PC-9 (cell line): ENCODE measurements around the gene CD151. TPM values are rescaled to one million over a fixed set of nuclear protein-coding genes. Genes with fewer than 3 reads are reported as not detected.

ENCODE experiments used
- BruUV-seq: library from RNA; stranded (reverse); fragments of 400-500 nt; replicated peaks from 2 replicates; lab custom pipeline; 2021; lab: Mats Ljungman, UMichigan
- CTCF ChIA-PET: fragments of 300-600 bp; sonication (Branson Sonifier 250); formaldehyde crosslinking; loops from one replicate; lab custom pipeline; 2022; ENCODE audit warnings: antibody characterized with exemption; lab: Charles Lee
- POLR2A ChIA-PET: fragments of 300-600 bp; sonication (Branson Sonifier 250); formaldehyde crosslinking; loops from one replicate; lab custom pipeline; 2022; ENCODE audit warnings: antibody characterized with exemption; ENCODE audit not compliant: unreplicated experiment; lab: Charles Lee
- DNase-seq, 2 experiments: peaks; one replicate each; pipeline versions ENCODE4 v3.0.0 to v3.0.0-alpha.2; 2015 to 2022; ENCODE audit warnings: mixed read lengths in 1 of 2
- H2AFZ ChIP-seq: fragments of 200-600 bp; sonication (generic); 2 replicates; pipeline ENCODE4 v1.8.1; 2017; ENCODE audit warnings: antibody characterized with exemption
- H3F3A ChIP-seq: fragments of 200-600 bp; sonication (generic); 2 replicates; pipeline ENCODE4 v1.8.1; 2017; ENCODE audit warnings: antibody characterized with exemption, mild to moderate bottlenecking, low read depth; ENCODE audit not compliant: insufficient read depth
- H3K27ac ChIP-seq: fragments of 200-600 bp; sonication (generic); 2 replicates; pipeline ENCODE4 v1.6.1; 2016; ENCODE audit warnings: mixed run types
- H3K27me3 ChIP-seq: fragments of 200-600 bp; sonication (generic); 2 replicates; pipeline ENCODE4 v1.6.1; 2016; ENCODE audit warnings: low read depth, mixed run types; ENCODE audit not compliant: insufficient read depth
- H3K36me3 ChIP-seq: fragments of 200-600 bp; sonication (generic); 2 replicates; pipeline ENCODE4 v1.6.1; 2016; ENCODE audit warnings: low read depth, mixed run types
- H3K4me1 ChIP-seq: fragments of 200-600 bp; sonication (generic); replicated peaks from 2 replicates; pipeline ENCODE4 v1.6.1; 2016; ENCODE audit warnings: mixed run types; ENCODE audit not compliant: insufficient read depth
- H3K4me2 ChIP-seq: fragments of 200-600 bp; sonication (generic); 2 replicates; pipeline ENCODE4 v1.6.1; 2017; ENCODE audit warnings: mixed run types
- H3K4me3 ChIP-seq: fragments of 200-600 bp; sonication (generic); 2 replicates; pipeline ENCODE4 v1.6.1; 2016; ENCODE audit warnings: mixed run types
- H3K79me2 ChIP-seq: fragments of 200-600 bp; sonication (generic); 2 replicates; pipeline ENCODE4 v1.6.1; 2017; ENCODE audit warnings: low read depth, mixed run types
- H3K9me2 ChIP-seq: fragments of 200-600 bp; sonication (generic); 2 replicates; pipeline ENCODE4 v1.8.1; 2017; ENCODE audit warnings: mild to moderate bottlenecking; ENCODE audit not compliant: insufficient read depth
- H3K9me3 ChIP-seq: fragments of 200-600 bp; sonication (generic); 2 replicates; pipeline ENCODE4 v1.8.1; 2016; ENCODE audit warnings: low read depth; ENCODE audit not compliant: insufficient read depth
- H4K20me1 ChIP-seq: fragments of 200-600 bp; sonication (generic); 2 replicates; pipeline ENCODE4 v1.8.1; 2017; ENCODE audit not compliant: insufficient read depth
- CTCF ChIP-seq: fragments of 200-600 bp; sonication (generic); conservative IDR thresholded peaks from 2 replicates; pipeline ENCODE4 v1.6.1; 2017; ENCODE audit warnings: mixed run types, antibody characterized with exemption, mild to moderate bottlenecking, moderate library complexity
- EZH2 ChIP-seq: fragments of 200-600 bp; sonication (generic); IDR thresholded peaks from 2 replicates; pipeline ENCODE4 v1.8.0; 2017; ENCODE audit warnings: antibody characterized with exemption, low read depth
- intact Hi-C: fragments of 100-400 bp; cut with micrococcal nuclease; formaldehyde crosslinking; loops from one replicate; pipeline ENCODE4 v1.10.0; 2022; ENCODE audit not compliant: unreplicated experiment
- total RNA-seq: library from RNA; stranded (reverse); gene quantifications from 2 replicates; pipeline ENCODE4 v1.2.3, GENCODE V29; 2021

Gene CD151
- total RNA-seq, 1 experiment from 2014 or later = 184 TPM

GRCh38 chr11:843086-843734 is 10.5 kb downstream of the CD151 start:
- Histone ChIP-seq H3K79me2 (peaks cover 20% of the 10 kb centered on the region), H3F3A (peaks cover 16% of the 10 kb centered on the region; the same call in 1 of the 2 replicates), H3K9me2 (no peaks in the 10 kb centered on the region), H3K36me3 (no peaks in the 10 kb centered on the region), H3K27me3 (no peaks in the 10 kb centered on the region), H3K4me2 (peak overlapping the region; percentile 83), H3K27ac (no peak overlapping the region), H3K4me3 (peak overlapping the region; percentile 78), H2AFZ (no peak overlapping the region), H3K9me3 (no peaks in the 10 kb centered on the region), H4K20me1 (peaks cover 18% of the 10 kb centered on the region), H3K4me1 (peaks cover 20% of the 10 kb centered on the region)
- intact Hi-C loops = loop anchor here (2.0 to 5.0 kb wide), 2 partner anchors 36 to 208 kb away; partner anchors contain the start of genes PIDD1 and RPLP2
- TF ChIP-seq CTCF (no peak), EZH2 (no peak)
- DNase-seq = no peak
- POLR2A ChIA-PET = interaction anchor here (0.6 to 1.4 kb wide), 2 partner anchors 8 kb away, joined by 5 read pairs; no protein-coding TSS in a partner anchor
- BruUV-seq = no TSS peak
- CTCF ChIA-PET = interaction anchor here (0.6 to 1.3 kb wide), 3 partner anchors 8 to 66 kb away, joined by 3 read pairs; partner anchors contain the start of gene GATD1

- Histone ChIP-seq H2AFZ (no peak overlapping the region), H4K20me1 (peaks cover 18% of the 10 kb centered on the region), H3K4me2 (peak overlapping the region; percentile 83), H3K79me2 (peaks cover 20% of the 10 kb centered on the region), H3K4me3 (peak overlapping the region; percentile 78; the same call in 1 of the 2 replicates), H3K4me1 (peaks cover 20% of the 10 kb centered on the region), H3K27me3 (no peaks in the 10 kb centered on the region), H3K36me3 (no peaks in the 10 kb centered on the region), H3F3A (peaks cover 11% of the 10 kb centered on the region; the same call in 1 of the 2 replicates), H3K9me2 (no peaks in the 10 kb centered on the region), H3K9me3 (no peaks in the 10 kb centered on the region), H3K27ac (peak overlapping the region; percentile 3; the same call in 1 of the 2 replicates)
- intact Hi-C loops = loop anchor here (2.0 to 5.0 kb wide), 2 partner anchors 37 to 207 kb away; partner anchors contain the start of genes PIDD1 and RPLP2
- DNase-seq = peak; percentile 69 to 80
- no TSS peak for BruUV-seq
- POLR2A ChIA-PET = interaction anchor here (1.4 kb wide), 1 partner anchor 9 kb away, joined by 5 read pairs; no protein-coding TSS in a partner anchor
- no peak for TF ChIP-seq EZH2
- TF ChIP-seq CTCF = no peak
- CTCF ChIA-PET = interaction anchor here (0.6 to 1.3 kb wide), 2 partner anchors 9 to 23 kb away, joined by 3 read pairs; no protein-coding TSS in a partner anchor
These were observed 11.3 kb downstream of the CD151 start for GRCh38 chr11:843818-844692.
